Stimulated activated CD8-positive, alpha-beta memory T cell treated with anti-CD3 and anti-CD28 coated beads, Interleukin-7, amount 100 ng/mL, for 24 hours (primary cell): ENCODE results near the gene FGFR2.

ENCODE experiments used
- DNase-seq: peaks from one replicate; pipeline ENCODE4 v3.0.0-alpha.2; 2020; ENCODE audit warnings: low read depth

The FGFR2 gene

GRCh38 chr10:121598263-121599249 is at the start of gene FGFR2:
Gene FGFR2, minus strand, starts transcription at chr10:121598444. Its CDS starts 4,627 bp downstream, at chr10:121593817.
- DNase-seq: no peak

GRCh38 chr10:121647401-121647800 is 49.2 kb upstream of the FGFR2 start:
- no peak for DNase-seq

GRCh38 chr10:121645696-121646095 is 47.5 kb upstream of the FGFR2 start:
- no peak for DNase-seq

- no peak for DNase-seq
Measured at GRCh38 chr10:121644501-121644900, 46.3 kb upstream of the FGFR2 start.

GRCh38 chr10:121640266-121640665 is 42.0 kb upstream of the FGFR2 start:
- DNase-seq: no peak

- no peak for DNase-seq
Measured at GRCh38 chr10:121639416-121639815, 41.2 kb upstream of the FGFR2 start.

- DNase-seq: no peak
Measured at GRCh38 chr10:121637437-121637836, 39.2 kb upstream of the FGFR2 start.

- no peak for DNase-seq
Measured at GRCh38 chr10:121633056-121633455, 34.8 kb upstream of the FGFR2 start.

GRCh38 chr10:121631365-121632029 is 33.3 kb upstream of the FGFR2 start:
- no peak for DNase-seq

- DNase-seq: no peak
Measured at GRCh38 chr10:121628859-121629258, 30.6 kb upstream of the FGFR2 start.

- no peak for DNase-seq
Measured at GRCh38 chr10:121627876-121628581, 29.8 kb upstream of the FGFR2 start.

- DNase-seq: no peak
Measured at GRCh38 chr10:121624836-121625486, 26.7 kb upstream of the FGFR2 start.

- no peak for DNase-seq
Measured at GRCh38 chr10:121618906-121619305, 20.7 kb upstream of the FGFR2 start.

GRCh38 chr10:121617176-121617575 is 18.9 kb upstream of the FGFR2 start:
- DNase-seq: no peak

- DNase-seq: no peak
Measured at GRCh38 chr10:121616291-121616690, 18.0 kb upstream of the FGFR2 start.

GRCh38 chr10:121615836-121616235 is 17.6 kb upstream of the FGFR2 start:
- DNase-seq: no peak

- no peak for DNase-seq
Measured at GRCh38 chr10:121615435-121615793, 17.2 kb upstream of the FGFR2 start.

GRCh38 chr10:121614613-121615434 is 16.6 kb upstream of the FGFR2 start:
- DNase-seq: no peak

GRCh38 chr10:121613456-121613855 is 15.2 kb upstream of the FGFR2 start:
- DNase-seq: no peak

GRCh38 chr10:121611393-121612159 is 13.3 kb upstream of the FGFR2 start:
- DNase-seq: no peak
